Activated CD8-positive, alpha-beta memory T cell treated with anti-CD3 and anti-CD28 coated beads, Interleukin-2, amount 10 ng/mL, durations not matched to agents 7 days and 5 days (primary cell): Measurements from ENCODE around the gene TRIML1. TPM values are rescaled to one million over a fixed set of nuclear protein-coding genes. Genes with fewer than 3 reads are reported as not detected.

ENCODE experiments used
- ATAC-seq: fragments of 150-1000 bp; cut with Tn5 transposase; one replicate; pipeline ENCODE4 v1.10.0; 2021; ENCODE audit warnings: moderate library complexity
- CTCF ChIA-PET: fragments of 350-600 bp; sonication (Branson Sonifier 250); formaldehyde crosslinking; loops from one replicate; lab custom pipeline; 2021; ENCODE audit warnings: antibody characterized with exemption; lab: Charles Lee
- DNase-seq: peaks from one replicate; pipeline ENCODE4 v3.0.0-alpha.2; 2020
- H3K27ac Mint-ChIP-seq: one replicate; pipeline ENCODE4 v1.8.0; 2021; ENCODE audit warnings: mild to moderate bottlenecking, mixed read lengths
- H3K27me3 Mint-ChIP-seq: one replicate; pipeline ENCODE4 v1.8.0; 2021; ENCODE audit warnings: mixed read lengths
- H3K36me3 Mint-ChIP-seq: one replicate; pipeline ENCODE4 v1.8.0; 2021; ENCODE audit warnings: mild to moderate bottlenecking, mixed read lengths
- H3K4me1 Mint-ChIP-seq: one replicate; pipeline ENCODE4 v1.8.0; 2021; ENCODE audit warnings: mixed read lengths
- H3K4me3 Mint-ChIP-seq: one replicate; pipeline ENCODE4 v1.8.0; 2021; ENCODE audit warnings: mild to moderate bottlenecking, moderate library complexity, mixed read lengths
- H3K9me3 Mint-ChIP-seq: one replicate; pipeline ENCODE4 v1.8.0; 2022; ENCODE audit warnings: low read depth, mixed read lengths
- total RNA-seq, 2 experiments: library from RNA; stranded (reverse); gene quantifications; one replicate each; pipeline ENCODE4 v1.2.3, GENCODE V29; 2021

TRIML1 gene, protein sequence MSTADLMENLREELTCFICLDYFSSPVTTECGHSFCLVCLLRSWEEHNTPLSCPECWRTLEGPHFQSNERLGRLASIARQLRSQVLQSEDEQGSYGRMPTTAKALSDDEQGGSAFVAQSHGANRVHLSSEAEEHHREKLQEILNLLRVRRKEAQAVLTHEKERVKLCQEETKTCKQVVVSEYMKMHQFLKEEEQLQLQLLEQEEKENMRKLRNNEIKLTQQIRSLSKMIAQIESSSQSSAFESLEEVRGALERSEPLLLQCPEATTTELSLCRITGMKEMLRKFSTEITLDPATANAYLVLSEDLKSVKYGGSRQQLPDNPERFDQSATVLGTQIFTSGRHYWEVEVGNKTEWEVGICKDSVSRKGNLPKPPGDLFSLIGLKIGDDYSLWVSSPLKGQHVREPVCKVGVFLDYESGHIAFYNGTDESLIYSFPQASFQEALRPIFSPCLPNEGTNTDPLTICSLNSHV
- total RNA-seq, result not detected

DNA sequence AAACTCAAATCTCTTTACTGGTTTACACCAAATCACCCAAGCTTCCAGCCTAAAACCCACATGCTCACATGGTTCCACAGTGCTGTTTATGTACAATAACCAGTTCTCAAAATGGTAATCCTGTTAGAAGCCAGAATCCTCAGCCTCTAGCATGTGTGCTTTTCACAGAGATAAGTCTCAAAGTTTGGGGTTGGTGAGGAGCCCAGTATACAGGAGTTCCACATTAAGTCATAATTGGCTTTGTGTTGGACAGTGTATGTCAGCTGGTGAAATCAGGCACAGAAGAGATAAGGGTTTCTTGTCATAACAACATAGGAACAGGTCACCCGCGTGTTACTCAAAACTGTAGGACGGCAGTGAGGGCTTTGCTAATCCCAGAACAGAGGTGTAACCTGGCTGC, at the start of gene TRIML1:
Gene TRIML1, plus strand, starts transcription at position 301 of the 400 bp plus-strand sequence. CDS start 118 bp downstream, outside the sequence.
- Mint-ChIP-seq H3K4me3 (no peak within 1 kb of the TSS), H3K27ac (no peak within 1 kb of the TSS), H3K36me3 (no peaks in the 10 kb centered on the region), H3K9me3 (peaks cover 10% of the 10 kb centered on the region), H3K27me3 (no peaks in the 10 kb centered on the region), H3K4me1 (no peaks in the 10 kb centered on the region)
- no peak for ATAC-seq
- no peak for DNase-seq
- CTCF ChIA-PET, result no interaction called here

DNA sequence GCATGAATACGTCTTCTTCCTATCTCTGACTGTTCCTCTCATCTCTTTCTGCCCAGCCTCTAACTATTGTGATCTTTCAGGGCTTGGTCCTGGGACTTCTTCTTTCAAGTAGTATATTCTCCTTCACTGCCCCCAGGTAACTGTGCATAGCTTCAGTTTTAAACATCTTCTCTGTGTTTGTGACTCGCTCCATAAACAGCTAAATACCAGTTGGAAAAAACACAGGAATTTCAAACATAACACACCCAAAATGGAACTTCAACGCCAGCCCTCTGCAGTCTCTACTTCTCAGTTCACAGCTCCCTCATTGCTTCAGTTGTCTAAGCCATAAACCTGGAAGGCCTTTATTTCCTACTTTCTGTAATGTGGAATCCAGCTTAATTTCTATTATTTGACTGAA, 46.4 kb upstream of the TRIML1 start:
- DNase-seq (no peak), ATAC-seq (no peak)
- CTCF ChIA-PET, result no interaction called here
- no peak overlapping the region for H3K27ac Mint-ChIP-seq
- H3K4me3 Mint-ChIP-seq, result no peak overlapping the region
- no peaks in the 10 kb centered on the region for H3K27me3 Mint-ChIP-seq
- no peaks in the 10 kb centered on the region for H3K4me1 Mint-ChIP-seq
- H3K9me3 Mint-ChIP-seq, result peaks cover 19% of the 10 kb centered on the region
- no peaks in the 10 kb centered on the region for H3K36me3 Mint-ChIP-seq

DNA sequence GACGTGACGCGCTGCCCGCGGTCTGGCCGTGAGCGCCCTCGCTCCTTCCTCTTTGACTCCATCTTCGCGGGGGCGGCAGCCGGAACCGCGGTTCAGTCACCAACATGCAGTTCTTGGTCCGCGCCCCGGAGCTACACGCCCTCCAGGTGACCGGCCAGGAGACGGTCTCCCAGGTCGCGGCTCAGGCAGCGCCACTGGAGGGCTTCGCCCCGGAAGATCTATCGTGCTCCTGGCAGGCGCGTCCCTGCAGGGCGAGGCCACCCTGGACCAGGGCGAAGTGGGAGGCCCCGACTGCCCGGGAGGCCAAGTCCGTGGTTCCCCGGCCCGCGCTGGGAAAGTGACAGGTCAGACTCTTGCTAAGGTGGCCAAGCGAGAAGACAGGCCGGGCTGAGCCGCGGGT, 32.8 kb upstream of the TRIML1 start:
- CTCF ChIA-PET, result no interaction called here
- no peak for DNase-seq
- no peak overlapping the region for H3K27ac Mint-ChIP-seq
- H3K27me3 Mint-ChIP-seq, result no peaks in the 10 kb centered on the region
- H3K4me1 Mint-ChIP-seq, result no peaks in the 10 kb centered on the region
- H3K36me3 Mint-ChIP-seq, result peaks cover 1% of the 10 kb centered on the region
- peaks cover 10% of the 10 kb centered on the region for H3K9me3 Mint-ChIP-seq
- ATAC-seq, result no peak
- no peak overlapping the region for H3K4me3 Mint-ChIP-seq

DNA sequence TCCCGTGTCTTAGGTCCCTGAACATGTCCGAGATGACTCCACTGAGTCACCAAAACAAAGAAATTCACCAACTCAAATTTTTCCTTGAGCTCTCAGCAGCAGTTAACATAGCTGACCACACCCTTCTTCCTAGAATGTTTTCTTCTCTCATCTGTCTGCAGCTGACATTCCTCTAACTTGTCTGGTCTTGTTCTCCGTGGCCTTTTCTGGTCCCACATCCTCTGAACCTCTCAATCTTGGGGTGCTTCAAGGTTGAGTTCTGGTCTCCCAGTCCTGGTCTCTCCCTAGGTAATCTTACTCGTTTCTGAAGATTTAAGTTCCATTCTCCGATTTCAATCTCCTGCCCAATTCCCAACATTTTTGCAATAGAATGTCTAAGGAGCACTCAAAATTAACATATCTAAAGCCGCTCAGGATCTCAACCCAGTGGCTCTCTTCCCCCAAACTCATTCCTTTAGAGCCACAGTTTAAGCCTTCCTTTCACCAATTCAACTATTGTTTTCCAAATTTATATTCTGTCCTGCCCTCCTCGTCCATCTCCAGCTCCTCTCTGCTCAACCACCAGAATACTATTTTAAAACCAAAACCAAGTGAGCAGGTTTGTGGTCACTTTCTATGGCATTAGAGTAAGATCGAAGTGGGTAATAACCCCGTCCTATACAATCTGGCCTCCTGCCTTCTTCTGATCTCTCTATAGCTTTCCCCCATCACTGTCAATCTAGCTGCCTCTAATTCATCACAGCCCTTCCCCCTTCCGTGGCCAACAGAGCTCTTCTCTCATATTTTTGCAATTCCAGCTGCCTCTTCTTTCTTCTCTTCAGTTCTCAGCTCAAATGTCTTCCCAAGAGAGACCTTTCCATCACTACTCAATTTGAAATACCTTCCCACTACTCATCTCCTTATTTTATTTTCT, 31.1 kb upstream of the TRIML1 start:
- Mint-ChIP-seq H3K36me3 (peaks cover 1% of the 10 kb centered on the region), H3K9me3 (peaks cover 11% of the 10 kb centered on the region), H3K27ac (no peak overlapping the region), H3K4me1 (no peaks in the 10 kb centered on the region), H3K27me3 (no peaks in the 10 kb centered on the region), H3K4me3 (no peak overlapping the region)
- ATAC-seq, result no peak
- DNase-seq, result no peak
- CTCF ChIA-PET, result no interaction called here

DNA sequence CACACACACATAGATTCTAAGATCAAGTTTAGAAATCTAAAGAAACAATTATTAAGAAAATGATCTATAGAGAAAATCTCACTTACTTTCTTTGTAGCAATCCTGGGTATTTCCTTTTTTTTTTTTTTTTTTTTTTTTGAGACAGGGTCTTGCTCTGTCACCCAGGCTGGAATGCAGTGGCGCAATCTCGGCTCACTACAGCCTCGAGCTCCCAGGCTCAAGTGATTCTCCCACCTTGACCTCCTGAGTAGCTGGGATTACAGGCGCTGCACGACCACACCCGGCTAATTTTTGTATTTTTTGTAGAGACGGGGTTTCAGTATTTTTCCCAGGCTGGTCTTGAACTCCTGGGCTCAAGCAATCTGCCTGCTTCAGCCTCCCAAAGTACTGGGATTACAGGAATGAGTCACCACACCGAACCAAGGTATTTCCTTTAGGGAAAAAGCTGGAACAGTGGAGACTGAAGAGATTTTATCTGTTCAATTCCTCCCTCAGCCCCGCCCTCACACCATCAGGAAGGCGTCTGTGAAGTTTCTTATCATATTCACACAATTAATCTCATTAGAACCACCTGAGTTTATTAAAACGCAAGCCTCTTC, 30.0 kb upstream of the TRIML1 start, which contains the start of gene TRIML2:
Gene TRIML2, minus strand, starts transcription at position 447 of the 599 bp plus-strand sequence. CDS start 4,235 bp downstream, outside the sequence.
- Mint-ChIP-seq H3K36me3 (peaks cover 1% of the 10 kb centered on the region), H3K27me3 (no peaks in the 10 kb centered on the region), H3K27ac (no peak within 1 kb of the TSS), H3K4me1 (no peaks in the 10 kb centered on the region), H3K9me3 (peaks cover 13% of the 10 kb centered on the region), H3K4me3 (no peak within 1 kb of the TSS)
- CTCF ChIA-PET, result no interaction called here
- DNase-seq (no peak), ATAC-seq (no peak)

DNA sequence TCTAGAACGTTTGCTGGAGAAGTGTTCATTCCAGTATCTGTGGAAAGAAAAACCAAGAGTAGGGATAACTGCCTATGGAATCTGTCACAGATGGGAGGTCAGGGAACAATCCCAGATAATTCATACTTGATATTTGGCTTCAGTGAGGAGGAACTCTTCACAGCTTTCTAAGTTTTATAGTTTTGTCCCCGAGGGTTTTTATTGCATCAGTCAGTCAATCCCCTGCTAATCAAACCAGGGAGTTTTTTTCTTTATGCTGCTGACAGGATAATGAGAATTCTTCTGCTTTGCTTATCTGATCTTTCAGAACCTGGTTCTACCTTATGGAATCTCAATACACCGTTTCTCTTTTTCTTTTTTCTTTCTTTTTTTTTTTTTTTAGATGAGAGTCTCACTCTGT, 29.2 kb upstream of the TRIML1 start:
- Mint-ChIP-seq H3K4me3 (no peak overlapping the region), H3K36me3 (peaks cover 1% of the 10 kb centered on the region), H3K27me3 (no peaks in the 10 kb centered on the region), H3K4me1 (no peaks in the 10 kb centered on the region), H3K27ac (no peak overlapping the region), H3K9me3 (peaks cover 12% of the 10 kb centered on the region)
- ATAC-seq (no peak), DNase-seq (no peak)
- CTCF ChIA-PET, result no interaction called here

DNA sequence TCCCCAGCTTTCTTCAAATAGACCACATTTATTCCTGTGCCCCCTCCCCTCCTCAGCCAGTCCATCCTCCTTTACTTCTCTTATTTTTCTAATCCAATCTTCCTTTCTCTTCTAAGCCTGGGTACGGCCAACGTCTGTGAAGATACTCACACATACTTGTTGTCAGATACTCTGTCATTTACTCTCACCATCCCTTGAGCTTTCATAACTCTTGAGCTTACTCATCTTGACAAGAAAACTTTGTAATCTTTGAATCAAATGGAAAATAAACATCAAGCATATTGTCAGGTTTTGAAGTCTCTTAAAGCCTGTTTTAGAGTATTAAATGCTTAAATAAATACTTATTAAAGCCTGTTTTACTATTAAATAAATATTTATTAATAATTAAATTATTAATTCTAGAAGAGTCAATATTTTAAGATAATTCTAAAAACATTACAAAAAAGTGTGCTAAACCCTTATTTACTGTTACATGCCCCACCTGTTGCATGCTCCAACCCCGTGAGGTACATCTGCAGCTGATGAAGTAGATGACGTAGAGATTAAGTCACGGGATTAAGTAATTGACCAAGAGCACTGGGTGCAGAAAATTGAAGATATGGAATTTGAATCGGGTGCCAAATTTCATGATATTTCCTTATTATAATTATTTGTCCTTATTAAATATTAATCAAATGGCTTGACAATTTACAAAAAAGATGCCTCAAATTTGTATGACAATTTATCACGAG, 28.3 kb upstream of the TRIML1 start:
- CTCF ChIA-PET, result no interaction called here
- Mint-ChIP-seq H3K4me1 (no peaks in the 10 kb centered on the region), H3K36me3 (peaks cover 1% of the 10 kb centered on the region), H3K4me3 (no peak overlapping the region), H3K9me3 (peaks cover 13% of the 10 kb centered on the region), H3K27me3 (no peaks in the 10 kb centered on the region), H3K27ac (no peak overlapping the region)
- ATAC-seq (no peak), DNase-seq (no peak)

DNA sequence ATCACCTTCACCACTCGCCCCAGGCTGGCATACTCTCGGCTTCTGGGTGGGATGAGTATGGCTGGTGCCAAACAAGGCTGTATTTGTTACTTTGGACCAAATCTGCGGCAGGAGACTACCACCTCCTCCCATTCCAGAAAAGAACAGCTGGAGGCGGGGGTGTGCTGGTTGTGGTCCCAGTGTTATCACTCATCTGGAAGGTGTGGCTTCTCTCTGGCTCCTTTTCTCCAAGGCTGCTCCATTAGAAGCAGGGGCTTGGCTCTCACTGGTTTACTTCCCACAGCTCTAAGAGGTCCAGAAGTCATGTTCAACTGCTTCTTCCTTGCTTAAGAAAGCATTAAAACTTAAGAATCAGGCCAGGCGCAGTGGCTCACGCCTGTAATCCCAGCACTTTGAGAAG, 27.3 kb upstream of the TRIML1 start:
- ATAC-seq, result no peak

DNA sequence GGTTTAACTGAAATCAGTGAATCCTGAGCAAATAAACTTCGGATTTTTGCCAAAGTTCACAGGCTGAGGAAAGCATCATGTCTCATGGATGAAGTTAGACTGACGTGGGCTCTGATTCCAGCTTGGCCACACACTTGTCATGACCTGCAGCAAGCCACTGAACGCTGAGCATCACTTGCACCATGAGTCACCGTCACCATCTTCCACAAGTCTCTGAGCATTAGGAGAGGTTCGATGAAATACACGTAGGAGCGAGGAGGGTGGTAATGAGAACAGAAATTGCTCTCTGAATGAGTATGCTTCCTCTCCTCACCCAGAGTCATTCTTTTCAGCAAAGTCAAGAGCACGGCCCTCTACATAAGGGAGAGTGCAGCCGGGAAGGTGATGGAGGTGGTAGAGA, 26.1 kb upstream of the TRIML1 start:
- no peak for DNase-seq
- CTCF ChIA-PET, result no interaction called here
- Mint-ChIP-seq H3K36me3 (peaks cover 1% of the 10 kb centered on the region), H3K9me3 (peaks cover 13% of the 10 kb centered on the region), H3K4me1 (no peaks in the 10 kb centered on the region), H3K27ac (no peak overlapping the region), H3K27me3 (no peaks in the 10 kb centered on the region), H3K4me3 (no peak overlapping the region)
- ATAC-seq, result no peak

More for the DNA sequence above, 27.3 kb upstream of the TRIML1 start:
- H3K27ac Mint-ChIP-seq, result no peak overlapping the region
- H3K4me3 Mint-ChIP-seq, result no peak overlapping the region
- no peak for DNase-seq
- peaks cover 1% of the 10 kb centered on the region for H3K36me3 Mint-ChIP-seq
- CTCF ChIA-PET, result no interaction called here
- no peaks in the 10 kb centered on the region for H3K4me1 Mint-ChIP-seq
- no peaks in the 10 kb centered on the region for H3K27me3 Mint-ChIP-seq
- H3K9me3 Mint-ChIP-seq, result peaks cover 13% of the 10 kb centered on the region

DNA sequence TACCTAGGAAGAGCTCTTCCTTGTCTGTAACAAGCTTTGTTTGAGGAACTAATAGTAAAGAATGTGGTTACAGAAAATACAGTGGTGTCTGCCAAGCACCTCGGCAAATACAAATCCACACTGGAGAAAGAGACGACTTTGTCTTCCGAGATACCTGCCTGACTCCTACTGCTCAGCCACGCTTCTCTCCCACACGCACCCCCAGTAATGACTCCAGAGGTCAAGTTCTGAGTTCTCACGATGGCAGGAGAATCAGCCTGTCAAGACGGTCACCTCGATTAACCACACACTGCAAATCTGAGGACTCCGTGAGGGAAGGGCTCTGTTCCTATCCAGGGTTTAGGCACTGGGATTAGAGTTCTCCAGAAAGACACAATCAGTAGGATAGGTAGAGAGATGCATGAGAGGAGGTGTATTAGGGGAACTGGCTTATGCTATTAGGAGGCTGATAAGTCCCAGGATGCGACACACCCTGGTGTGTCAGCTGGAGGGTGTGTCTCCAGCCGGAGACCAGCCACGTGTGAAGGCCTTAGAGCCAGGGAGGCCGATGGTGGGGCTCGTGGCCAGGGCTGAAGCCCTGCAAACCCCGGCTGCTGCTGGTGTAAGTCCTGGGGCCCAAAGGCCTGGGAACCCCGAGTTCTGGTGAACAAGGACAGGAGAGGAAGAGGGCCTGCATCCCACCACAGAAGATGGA, 21.5 kb upstream of the TRIML1 start:
- Mint-ChIP-seq H3K9me3 (peaks cover 15% of the 10 kb centered on the region), H3K27me3 (no peaks in the 10 kb centered on the region), H3K36me3 (no peaks in the 10 kb centered on the region), H3K4me1 (no peaks in the 10 kb centered on the region), H3K4me3 (no peak overlapping the region), H3K27ac (no peak overlapping the region)
- DNase-seq, result no peak
- ATAC-seq, result no peak
- CTCF ChIA-PET, result no interaction called here

DNA sequence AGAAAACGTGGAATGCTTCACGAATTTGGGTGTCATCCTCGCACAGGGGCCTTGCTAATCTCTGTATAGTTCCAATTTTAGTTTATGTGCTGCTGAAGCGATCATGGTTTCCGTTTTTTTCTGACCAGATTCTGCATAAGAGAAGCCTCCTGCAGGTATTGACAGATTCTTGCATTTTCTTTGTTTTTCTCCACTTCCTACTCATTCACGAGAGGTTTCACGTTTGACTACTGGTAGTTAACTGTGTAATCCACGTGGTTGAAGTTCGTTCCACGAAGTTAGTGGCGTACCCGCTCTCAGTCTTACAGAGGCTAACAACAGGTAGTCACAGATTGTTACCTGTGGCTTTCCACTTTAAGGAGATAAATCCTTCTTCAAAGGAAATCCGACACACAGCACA, 17.7 kb upstream of the TRIML1 start:
- H3K36me3 Mint-ChIP-seq, result no peaks in the 10 kb centered on the region

DNA sequence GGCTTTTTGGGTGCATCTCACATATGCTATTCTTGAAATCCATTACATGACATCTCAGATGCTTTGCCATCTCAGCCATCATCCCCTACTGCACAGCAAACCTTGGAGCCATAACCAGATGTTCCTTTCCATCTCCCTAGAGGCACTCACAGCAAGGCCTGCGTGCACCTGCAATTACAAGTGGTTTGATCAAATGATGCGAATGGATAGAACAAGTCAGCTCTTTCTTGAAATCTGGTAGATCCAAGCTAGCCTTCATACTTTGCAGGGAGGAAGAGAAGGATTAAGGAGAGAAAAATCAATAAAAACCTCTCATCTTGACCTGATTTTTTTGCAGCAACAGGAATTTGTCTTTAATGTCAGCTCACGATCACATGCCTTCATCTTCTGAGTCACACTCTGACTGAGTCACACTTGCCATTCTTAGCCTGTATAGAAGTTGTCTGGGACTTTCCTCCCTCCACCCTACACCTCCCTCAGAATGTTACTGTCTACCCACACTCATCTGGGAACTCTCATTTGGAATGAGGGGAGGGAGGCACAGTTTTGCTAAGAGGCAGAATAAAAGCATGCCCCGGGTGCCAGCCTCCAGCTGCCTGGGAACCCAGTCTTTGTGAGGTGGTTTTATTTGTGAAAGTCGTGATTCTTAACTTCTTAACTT, 11.9 kb upstream of the TRIML1 start:
- no peaks in the 10 kb centered on the region for H3K4me1 Mint-ChIP-seq
- H3K9me3 Mint-ChIP-seq, result peaks cover 19% of the 10 kb centered on the region
- ATAC-seq (no peak), DNase-seq (no peak)
- H3K27me3 Mint-ChIP-seq, result no peaks in the 10 kb centered on the region
- H3K4me3 Mint-ChIP-seq, result no peak overlapping the region
- CTCF ChIA-PET, result no interaction called here
- H3K36me3 Mint-ChIP-seq, result peaks cover 1% of the 10 kb centered on the region
- H3K27ac Mint-ChIP-seq, result no peak overlapping the region

More for the DNA sequence above, 17.7 kb upstream of the TRIML1 start:
- DNase-seq (no peak), ATAC-seq (no peak)
- Mint-ChIP-seq H3K4me3 (no peak overlapping the region), H3K27me3 (no peaks in the 10 kb centered on the region), H3K9me3 (peaks cover 14% of the 10 kb centered on the region), H3K4me1 (no peaks in the 10 kb centered on the region), H3K27ac (no peak overlapping the region)
- CTCF ChIA-PET, result no interaction called here
